Hepatocyte (in vitro differentiated cells): ENCODE data around the gene OTOG. TPM values are rescaled to one million over a fixed set of nuclear protein-coding genes. Genes with fewer than 3 reads are reported as not detected.

ENCODE experiments used
- DNase-seq: peaks from one replicate; pipeline ENCODE4 v3.0.0-alpha.2; 2016; ENCODE audit warnings: low spot score
- H2AFZ ChIP-seq: fragments of 200-600 bp; sonication (generic); 2 replicates; pipeline ENCODE4 v1.6.0; 2016; ENCODE audit warnings: antibody characterized with exemption, mild to moderate bottlenecking
- H3K27ac ChIP-seq: fragments of 200-600 bp; sonication (generic); 2 replicates; pipeline ENCODE4 v1.5.1; 2016; ENCODE audit warnings: mild to moderate bottlenecking
- H3K27me3 ChIP-seq: fragments of 200-600 bp; sonication (generic); 2 replicates; pipeline ENCODE4 v1.6.1; 2016
- H3K36me3 ChIP-seq: fragments of 200-600 bp; sonication (generic); replicated peaks from 2 replicates; pipeline ENCODE4 v1.5.1; 2016; ENCODE audit warnings: low read depth; ENCODE audit not compliant: insufficient read depth
- H3K4me1 ChIP-seq: fragments of 200-600 bp; sonication (generic); 2 replicates; pipeline ENCODE4 v1.5.1; 2016; ENCODE audit warnings: mild to moderate bottlenecking, moderate library complexity; ENCODE audit not compliant: insufficient read depth
- H3K4me2 ChIP-seq: fragments of 200-600 bp; sonication (generic); 2 replicates; pipeline ENCODE4 v1.6.0; 2016
- H3K4me3 ChIP-seq: fragments of 200-600 bp; sonication (generic); 2 replicates; pipeline ENCODE4 v1.5.1; 2016; ENCODE audit warnings: mild to moderate bottlenecking
- H3K79me2 ChIP-seq: fragments of 200-600 bp; sonication (generic); 2 replicates; pipeline ENCODE4 v1.6.0; 2017; ENCODE audit warnings: mild to moderate bottlenecking
- H3K9me2 ChIP-seq: fragments of 200-600 bp; sonication (generic); replicated peaks from 2 replicates; pipeline ENCODE4 v1.6.0; 2017; ENCODE audit warnings: mild to moderate bottlenecking; ENCODE audit not compliant: insufficient read depth
- H3K9me3 ChIP-seq: fragments of 200-600 bp; sonication (generic); 2 replicates; pipeline ENCODE4 v1.5.1; 2016; ENCODE audit warnings: low read depth, mild to moderate bottlenecking
- H4K20me1 ChIP-seq: fragments of 200-600 bp; sonication (generic); 2 replicates; pipeline ENCODE4 v1.6.0; 2016; ENCODE audit warnings: mild to moderate bottlenecking; ENCODE audit not compliant: insufficient read depth, poor library complexity, severe bottlenecking
- CTCF ChIP-seq: fragments of 200-600 bp; sonication (generic); IDR thresholded peaks from 2 replicates; pipeline ENCODE4 v1.5.1; 2016; ENCODE audit warnings: antibody characterized with exemption, mild to moderate bottlenecking; ENCODE audit not compliant: poor library complexity
- EZH2 ChIP-seq: fragments of 200-600 bp; sonication (generic); IDR thresholded peaks from 2 replicates; pipeline ENCODE4 v1.6.1; 2016; ENCODE audit warnings: antibody characterized with exemption, mild to moderate bottlenecking, borderline replicate concordance
- EZH2phosphoT487 ChIP-seq: fragments of 200-600 bp; sonication (generic); IDR thresholded peaks from one replicate; pipeline ENCODE4 v1.6.1; 2018; ENCODE audit warnings: antibody characterized with exemption, mild to moderate bottlenecking, low read depth, moderate library complexity; ENCODE audit not compliant: unreplicated experiment, severe bottlenecking
- WGBS: methylation state at CpG from one replicate; pipeline ENCODE4 v1.1.6; 2016; ENCODE audit warnings: low lambda C conversion rate; ENCODE audit errors: missing lambda C conversion rate; 5-methylcytosine and 5-hydroxymethylcytosine counted together
- polyA plus RNA-seq: library from polyadenylated mRNA; unstranded; fragments of >200 nt; fragmentation: Nextera tagmentation; extraction: Ambion mirVana; gene quantifications from 2 replicates; pipeline ENCODE4 v1.2.1, GENCODE V29; 2016
- total RNA-seq: library from RNA; depleted of rRNA; stranded (reverse); fragments of >200 nt; gene quantifications from 2 replicates; pipeline ENCODE4 v1.2.3, GENCODE V29; 2014

Gene OTOG
- total and polyA plus RNA-seq, 2 experiments from 2014 or later = 0.27 to 2.0 TPM

DNA sequence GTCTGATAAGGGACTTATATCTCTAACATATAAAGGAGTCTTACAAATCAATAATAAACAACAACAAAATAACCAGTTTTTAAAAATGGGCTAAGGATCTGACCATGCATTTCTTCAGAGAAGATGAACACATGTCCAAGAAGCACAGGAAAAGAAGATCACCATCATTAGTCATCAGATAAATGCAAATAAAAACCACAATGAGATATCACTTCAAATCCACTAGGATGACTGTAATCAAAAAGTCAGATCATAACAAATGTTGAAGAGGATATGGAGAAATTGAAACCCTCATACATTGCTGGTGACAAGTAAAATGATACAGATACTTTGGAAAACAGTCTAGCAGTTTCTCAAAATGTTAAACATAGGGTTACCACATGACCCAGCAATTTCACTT, 111.2 kb downstream of the OTOG start:
- Histone ChIP-seq H3K27ac (no peak overlapping the region), H4K20me1 (no peaks in the 10 kb centered on the region), H3K9me2 (no peaks in the 10 kb centered on the region), H3K4me2 (no peak overlapping the region), H3K4me3 (no peak overlapping the region), H3K27me3 (peaks cover 7% of the 10 kb centered on the region), H3K9me3 (peaks cover 2% of the 10 kb centered on the region), H3K79me2 (no peaks in the 10 kb centered on the region), H3K4me1 (no peaks in the 10 kb centered on the region), H3K36me3 (no peaks in the 10 kb centered on the region), H2AFZ (no peak overlapping the region)
- TF ChIP-seq EZH2phosphoT487 = no peak
- no peak for TF ChIP-seq CTCF
- no peak for TF ChIP-seq EZH2
- DNase-seq = no peak

GRCh38 chr11:17668166-17668565, 121.1 kb downstream of the OTOG start:
- no peaks in the 10 kb centered on the region for H3K4me1 ChIP-seq

DNA sequence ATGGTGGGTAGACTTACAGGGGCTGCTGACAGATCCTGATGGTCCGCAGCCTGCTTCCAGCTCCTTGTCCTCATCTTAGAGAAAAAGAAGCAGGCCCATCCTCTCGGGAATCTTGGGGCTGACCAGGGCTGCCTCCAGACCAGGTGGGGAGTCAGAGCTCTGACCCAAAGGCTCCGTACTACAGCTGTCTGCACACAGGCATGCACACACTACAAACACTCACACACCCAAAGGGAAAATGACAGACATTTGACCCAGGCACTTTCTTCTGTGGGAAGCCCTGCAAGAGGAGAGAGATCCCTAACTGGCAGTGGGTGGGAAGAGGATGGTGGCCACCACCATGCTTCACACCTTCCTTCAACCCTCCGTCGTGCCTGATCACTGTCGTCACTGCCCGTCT, 125.4 kb downstream of the OTOG start:
- no peak overlapping the region for H3K4me2 ChIP-seq
- no peak overlapping the region for H3K4me3 ChIP-seq
- H3K36me3 ChIP-seq = no peaks in the 10 kb centered on the region
- no peak overlapping the region for H3K27ac ChIP-seq
- TF ChIP-seq EZH2phosphoT487 (no peak), CTCF (no peak), EZH2 (no peak)
- no peaks in the 10 kb centered on the region for H3K9me2 ChIP-seq
- no peaks in the 10 kb centered on the region for H3K4me1 ChIP-seq
- no peak for DNase-seq
- H2AFZ ChIP-seq = no peak overlapping the region
- no peaks in the 10 kb centered on the region for H3K79me2 ChIP-seq
- peaks cover 37% of the 10 kb centered on the region for H3K27me3 ChIP-seq
- no peaks in the 10 kb centered on the region for H4K20me1 ChIP-seq
- WGBS = 86% methylated on average over 7 of the region's 7 CpGs
- H3K9me3 ChIP-seq = no peaks in the 10 kb centered on the region

More at GRCh38 chr11:17668166-17668565, 121.1 kb downstream of the OTOG start:
- Histone ChIP-seq H4K20me1 (no peaks in the 10 kb centered on the region), H3K79me2 (no peaks in the 10 kb centered on the region), H3K9me2 (no peaks in the 10 kb centered on the region), H3K27ac (no peak overlapping the region), H3K27me3 (peaks cover 41% of the 10 kb centered on the region), H3K9me3 (peaks cover 6% of the 10 kb centered on the region), H2AFZ (no peak overlapping the region), H3K36me3 (no peaks in the 10 kb centered on the region), H3K4me3 (no peak overlapping the region), H3K4me2 (no peak overlapping the region)
- no peak for DNase-seq
- TF ChIP-seq CTCF (no peak), EZH2phosphoT487 (no peak)

- H3K27ac ChIP-seq = no peak overlapping the region
- H4K20me1 ChIP-seq = no peaks in the 10 kb centered on the region
- TF ChIP-seq EZH2 = no peak
- no peak for TF ChIP-seq CTCF
- no peak for TF ChIP-seq EZH2phosphoT487
- 83% methylated on average over 1 of the region's 1 CpG for WGBS
- H3K4me2 ChIP-seq = no peak overlapping the region
- no peaks in the 10 kb centered on the region for H3K9me2 ChIP-seq
- no peaks in the 10 kb centered on the region for H3K79me2 ChIP-seq
- DNase-seq = no peak
- H3K4me3 ChIP-seq = no peak overlapping the region
- H3K4me1 ChIP-seq = no peaks in the 10 kb centered on the region
- H3K36me3 ChIP-seq = no peaks in the 10 kb centered on the region
- H2AFZ ChIP-seq = no peak overlapping the region
- no peaks in the 10 kb centered on the region for H3K9me3 ChIP-seq
- H3K27me3 ChIP-seq = peaks cover 33% of the 10 kb centered on the region
Measured at GRCh38 chr11:17673951-17674350, 126.9 kb downstream of the OTOG start.
